Naive thymus-derived CD4-positive, alpha-beta T cell (primary cell): Measurements from ENCODE around the gene GPHN. TPM values are rescaled to one million over a fixed set of nuclear protein-coding genes. Genes with fewer than 3 reads are reported as not detected.

Source experiments
- ATAC-seq: fragments of 150-1000 bp; cut with Tn5 transposase; 2 replicates; pipeline ENCODE4 v1.10.0; 2021; ENCODE audit warnings: mild to moderate bottlenecking, moderate library complexity
- CTCF ChIA-PET: fragments of 350-600 bp; sonication (Branson Sonifier 250); formaldehyde crosslinking; loops from one replicate; lab custom pipeline; 2021; ENCODE audit warnings: antibody characterized with exemption; lab: Charles Lee
- POLR2A ChIA-PET: fragments of 350-600 bp; sonication (Branson Sonifier 250); formaldehyde crosslinking; loops from one replicate; lab custom pipeline; 2021; ENCODE audit warnings: antibody characterized with exemption, inconsistent platforms; lab: Charles Lee
- DNase-seq, 9 donors: peaks; one replicate each; pipeline versions ENCODE4 v3.0.0 to v3.0.0-alpha.2; 2020 to 2022; ENCODE audit warnings: mixed read lengths in 1 of 9
- H3K27ac ChIP-seq: one replicate; pipeline ENCODE4 v1.7.0; 2013; ENCODE audit warnings: mild to moderate bottlenecking, low read depth, low read length, moderate library complexity
- H3K27me3 ChIP-seq, 2 donors: one replicate each; pipeline ENCODE4 v1.7.0; 2013; ENCODE audit warnings: low read length in 2 of 2, mild to moderate bottlenecking in 2 of 2, moderate library complexity in 2 of 2; ENCODE audit not compliant: control insufficient read depth in 2 of 2, insufficient read depth in 2 of 2
- H3K36me3 ChIP-seq, 3 experiments: 1 replicate in 2 of 3; 2 replicates in 1 of 3; pipeline ENCODE4 v1.7.0; 2013; ENCODE audit warnings: low read length in 3 of 3, mild to moderate bottlenecking in 3 of 3, moderate library complexity in 1 of 3; ENCODE audit not compliant: insufficient read depth in 3 of 3, control insufficient read depth in 2 of 3
- H3K4me1 ChIP-seq, 2 donors: one replicate each; pipeline ENCODE4 v1.7.0; 2013; ENCODE audit warnings: low read length in 2 of 2, mild to moderate bottlenecking in 2 of 2, moderate library complexity in 1 of 2; ENCODE audit not compliant: control insufficient read depth in 2 of 2, insufficient read depth in 2 of 2
- H3K4me3 ChIP-seq: 2 replicates; pipeline ENCODE4 v1.7.0; 2013; ENCODE audit warnings: mild to moderate bottlenecking, low read length
- H3K9me3 ChIP-seq, 3 experiments: 1 replicate in 2 of 3; 2 replicates in 1 of 3; pipeline ENCODE4 v1.7.0; 2013; ENCODE audit warnings: low read length in 3 of 3; ENCODE audit not compliant: control insufficient read depth in 2 of 3
- H3K27ac Mint-ChIP-seq, 9 donors: one replicate each; pipeline ENCODE4 v1.8.0; 2020 to 2022; ENCODE audit warnings: mixed read lengths in 9 of 9, mild to moderate bottlenecking in 8 of 9, moderate library complexity in 5 of 9, inconsistent platforms in 2 of 9
- H3K27me3 Mint-ChIP-seq, 5 donors: one replicate each; pipeline ENCODE4 v1.8.0; 2021 to 2022; ENCODE audit warnings: mixed read lengths in 5 of 5, mild to moderate bottlenecking in 1 of 5
- H3K36me3 Mint-ChIP-seq, 5 donors: one replicate each; pipeline ENCODE4 v1.8.0; 2020 to 2022; ENCODE audit warnings: mixed read lengths in 5 of 5, mild to moderate bottlenecking in 3 of 5, inconsistent platforms in 1 of 5
- H3K4me1 Mint-ChIP-seq, 7 donors: one replicate each; pipeline ENCODE4 v1.8.0; 2020 to 2022; ENCODE audit warnings: mixed read lengths in 7 of 7, mild to moderate bottlenecking in 3 of 7, inconsistent platforms in 1 of 7
- H3K4me3 Mint-ChIP-seq, 10 donors: one replicate each; pipeline ENCODE4 v1.8.0; 2020 to 2022; ENCODE audit warnings: mild to moderate bottlenecking in 10 of 10, mixed read lengths in 10 of 10, moderate library complexity in 6 of 10, inconsistent platforms in 2 of 10
- H3K9me3 Mint-ChIP-seq, 11 donors: one replicate each; pipeline ENCODE4 v1.8.0; 2020 to 2022; ENCODE audit warnings: mixed read lengths in 11 of 11, mild to moderate bottlenecking in 4 of 11, inconsistent platforms in 1 of 11, moderate library complexity in 1 of 11
- intact Hi-C, 2 donors: fragments of 100-400 bp; cut with micrococcal nuclease; formaldehyde crosslinking; loops; one replicate each; pipeline ENCODE4 v1.15.1; 2023
- polyA plus RNA-seq, 2 donors: library from polyadenylated mRNA; unstranded; fragments of 300-500 nt; fragmentation: Illumina TruSeq; gene quantifications; one replicate each; pipeline ENCODE4 v1.2.3, GENCODE V29; 2021
- total RNA-seq, 6 experiments: library from RNA in 5 of 6; stranded (reverse) in 5 of 6; gene quantifications; 1 replicate in 5 of 6; 2 replicates in 1 of 6; pipeline ENCODE4 v1.2.3 and lab custom pipeline; 2021 to 2026

Gene GPHN
- total and polyA plus RNA-seq, 7 experiments from 2014 or later, result 6.0 to 28.1 (median 14.3) TPM

DNA sequence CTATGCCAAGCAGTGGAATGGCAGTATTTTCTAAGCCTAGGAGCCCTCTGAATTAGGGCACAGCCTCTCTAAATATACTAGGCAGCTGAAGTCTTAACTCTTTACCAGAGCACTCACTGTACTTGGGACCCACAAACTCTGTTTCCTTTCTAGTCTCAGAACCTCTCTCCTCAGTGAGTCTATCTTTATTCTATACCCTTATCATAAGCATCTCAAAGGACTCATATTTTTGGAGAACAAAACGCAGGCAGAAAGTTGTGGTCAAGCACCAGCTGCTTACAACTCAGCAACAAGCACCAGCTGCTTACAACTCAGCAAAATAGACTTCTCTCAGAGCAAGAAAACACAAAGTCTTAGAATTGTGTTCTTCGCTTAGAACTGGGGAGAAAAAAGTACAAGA, 20.8 kb upstream of the GPHN start:
- H3K36me3 Mint-ChIP-seq, result peaks cover 0 to 26% (median 0%) of the 10 kb centered on the region in 5 donors
- intact Hi-C loops, result no loop called here
- ChIA-PET CTCF (no interaction called here), POLR2A (no interaction called here)
- no peaks in the 10 kb centered on the region for H3K4me1 ChIP-seq
- H3K4me3 Mint-ChIP-seq, result no peak overlapping the region
- H3K27me3 ChIP-seq, result no peaks in the 10 kb centered on the region
- no peaks in the 10 kb centered on the region for H3K36me3 ChIP-seq
- H3K27ac Mint-ChIP-seq, result no peak overlapping the region
- no peak overlapping the region for H3K27ac ChIP-seq
- H3K9me3 ChIP-seq, result no peaks in the 10 kb centered on the region
- DNase-seq (no peak), ATAC-seq (no peak)
- no peaks in the 10 kb centered on the region for H3K9me3 Mint-ChIP-seq
- no peak overlapping the region for H3K4me3 ChIP-seq
- H3K27me3 Mint-ChIP-seq, result no peaks in the 10 kb centered on the region
- H3K4me1 Mint-ChIP-seq, result no peaks in the 10 kb centered on the region

DNA sequence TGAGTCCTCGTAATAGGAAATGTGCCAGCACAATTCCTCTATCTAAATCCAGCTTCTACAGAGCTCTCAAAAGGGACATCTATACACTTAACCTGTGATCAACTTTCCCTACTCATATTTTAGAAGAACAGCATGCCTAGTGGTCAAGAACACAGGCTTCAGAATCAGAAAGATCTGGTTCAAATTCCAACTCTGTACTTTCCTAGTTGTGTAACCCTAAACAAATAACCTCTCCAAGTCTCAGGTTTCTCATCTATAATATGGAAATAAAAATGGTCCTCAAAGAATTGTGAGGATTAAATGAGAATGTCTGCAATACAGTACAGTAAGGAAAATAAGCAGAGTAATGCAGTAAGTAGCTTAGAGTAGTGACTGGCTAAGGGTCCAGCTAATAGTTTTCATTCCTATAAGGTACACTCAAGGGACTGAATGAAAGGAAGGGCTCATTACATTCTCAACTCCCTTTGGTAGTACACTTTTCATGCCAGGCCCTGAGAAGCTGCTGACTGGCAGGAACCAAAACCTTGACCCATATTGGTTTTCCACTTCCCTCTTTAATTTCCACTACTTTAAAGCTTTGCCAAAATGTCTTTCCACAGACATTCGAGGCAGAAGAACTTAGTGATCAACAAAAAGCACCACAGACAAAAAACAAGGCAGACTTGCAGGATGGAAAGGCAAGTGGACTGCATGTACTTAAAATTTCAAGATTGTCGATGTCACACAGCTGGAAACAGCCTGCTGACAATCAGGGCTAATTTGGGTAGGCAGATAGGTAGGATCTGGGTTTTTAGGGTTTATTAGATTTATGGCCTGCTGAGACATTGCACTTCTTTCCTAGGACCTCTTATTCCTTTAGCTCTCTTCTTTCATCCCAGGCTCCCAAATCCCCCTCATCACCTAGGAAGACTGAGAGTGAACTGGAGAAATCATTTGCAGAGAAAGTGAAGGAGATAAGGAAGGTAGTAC, 17.5 kb upstream of the GPHN start:
- no peak overlapping the region for H3K4me3 ChIP-seq
- DNase-seq, result no peak
- H3K27me3 Mint-ChIP-seq, result no peaks in the 10 kb centered on the region
- no peaks in the 10 kb centered on the region for H3K36me3 ChIP-seq
- H3K4me3 Mint-ChIP-seq, result no peak overlapping the region
- no peak overlapping the region for H3K27ac Mint-ChIP-seq
- no peaks in the 10 kb centered on the region for H3K27me3 ChIP-seq
- POLR2A ChIA-PET, result no interaction called here
- H3K9me3 ChIP-seq, result no peaks in the 10 kb centered on the region
- intact Hi-C loops, result loop anchor here in 1 of 2 donors (5.0 kb wide), 1 partner anchor 62 kb away; no protein-coding TSS in a partner anchor
- no peaks in the 10 kb centered on the region for H3K4me1 ChIP-seq
- peaks cover 0 to 16% (median 0%) of the 10 kb centered on the region in 5 donors for H3K36me3 Mint-ChIP-seq
- no peaks in the 10 kb centered on the region for H3K9me3 Mint-ChIP-seq
- no peak overlapping the region for H3K27ac ChIP-seq
- CTCF ChIA-PET, result interaction anchor here (0.6 kb wide), 1 partner anchor 87 kb away, joined by 3 read pairs; no protein-coding TSS in a partner anchor
- ATAC-seq, result no peak
- peaks cover 0 to 3% (median 1%) of the 10 kb centered on the region in 7 donors for H3K4me1 Mint-ChIP-seq

DNA sequence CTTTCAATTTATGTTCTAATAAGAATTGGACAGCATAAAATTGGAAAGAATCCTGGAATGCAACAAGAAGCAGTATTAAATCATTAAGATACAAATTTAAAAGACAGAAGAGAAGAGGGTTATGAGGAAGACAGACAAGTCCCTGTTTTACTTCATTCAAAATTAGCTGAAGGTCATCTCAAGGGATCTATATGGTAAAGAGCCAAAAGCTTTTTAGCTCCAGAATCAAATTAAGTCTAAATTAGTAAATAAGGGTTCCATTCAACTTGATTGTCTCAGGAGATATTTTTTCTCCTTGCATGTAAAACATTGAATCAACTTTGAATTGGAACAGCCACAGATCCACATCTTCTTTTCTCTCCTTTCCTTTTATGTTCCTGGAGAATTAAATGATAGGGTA, 14.2 kb upstream of the GPHN start:
- ATAC-seq (no peak), DNase-seq (no peak)
- CTCF ChIA-PET, result no interaction called here
- Mint-ChIP-seq H3K4me3 (no peak overlapping the region), H3K27ac (no peak overlapping the region), H3K4me1 (peaks cover 8 to 29% (median 24%) of the 10 kb centered on the region in 7 donors), H3K9me3 (no peaks in the 10 kb centered on the region), H3K36me3 (peaks cover 0 to 6% (median 0%) of the 10 kb centered on the region in 5 donors), H3K27me3 (no peaks in the 10 kb centered on the region)
- Histone ChIP-seq H3K4me3 (no peak overlapping the region), H3K9me3 (no peaks in the 10 kb centered on the region), H3K27me3 (no peaks in the 10 kb centered on the region), H3K27ac (no peak overlapping the region), H3K36me3 (no peaks in the 10 kb centered on the region), H3K4me1 (peaks cover 0 to 10% of the 10 kb centered on the region in 2 donors)
- intact Hi-C loops, result loop anchor here in 1 of 2 donors (2.0 to 5.0 kb wide), 2 partner anchors 59 to 253 kb away; no protein-coding TSS in a partner anchor
- POLR2A ChIA-PET, result no interaction called here

DNA sequence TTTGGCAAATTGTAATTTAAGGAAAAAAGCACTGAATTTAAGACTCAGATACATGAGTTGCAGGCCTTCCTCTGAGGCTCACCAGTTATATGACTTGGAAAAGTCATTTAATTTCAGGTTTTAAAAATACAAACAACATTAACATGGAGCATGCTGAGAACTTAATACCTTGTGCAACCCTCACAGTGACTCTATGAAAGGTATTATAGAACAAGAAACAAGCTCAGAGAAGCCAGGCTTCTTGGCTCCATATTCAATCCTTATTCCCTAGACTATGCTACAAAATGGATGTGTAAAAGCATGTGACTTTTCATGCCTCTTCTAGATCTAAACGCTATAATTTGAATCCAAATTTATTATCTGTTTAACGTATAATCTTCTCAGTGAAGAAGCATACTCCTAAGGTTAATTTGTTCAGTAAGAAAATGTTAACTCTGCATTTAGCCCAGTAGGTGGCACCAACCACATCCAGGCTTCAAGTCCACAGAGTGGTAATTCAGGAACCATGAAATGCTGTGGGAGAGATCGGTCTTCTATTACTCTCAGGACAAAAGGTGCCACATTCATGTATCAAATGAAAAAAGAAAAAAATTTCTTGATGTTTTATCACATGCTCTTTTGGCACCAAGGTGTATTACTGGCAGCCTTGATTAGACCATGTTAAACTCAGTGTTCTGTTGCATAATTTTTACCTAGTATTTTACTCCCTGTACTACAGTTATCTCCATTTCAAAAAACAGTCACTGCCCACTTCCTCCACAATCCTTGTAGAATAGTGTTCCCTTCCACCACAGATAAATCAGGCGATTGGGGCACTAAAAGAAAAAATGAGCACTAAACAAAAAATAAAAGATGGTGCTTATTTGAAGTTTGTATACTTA, 12.5 kb upstream of the GPHN start:
- ChIA-PET CTCF (interaction anchor here (0.6 to 0.7 kb wide), 2 partner anchors 168 to 640 kb away, joined by 3 to 4 read pairs; no protein-coding TSS in a partner anchor), POLR2A (no interaction called here)
- intact Hi-C loops, result loop anchor here (1.0 to 5.0 kb wide), 12 partner anchors 13 to 1207 kb away; partner anchors contain the start of genes GPHN (in 1 of the 2) and RDH12 (in 1 of the 2)
- H3K36me3 ChIP-seq, result no peaks in the 10 kb centered on the region
- ATAC-seq (peak; percentile 83), DNase-seq (peak in 7 of 9 donors; percentile 11 to 44 (median 27))
- peak overlapping the region in 7 of 10 donors; percentile 6 to 67 (median 14) for H3K4me3 Mint-ChIP-seq
- no peaks in the 10 kb centered on the region for H3K27me3 ChIP-seq
- no peaks in the 10 kb centered on the region for H3K9me3 Mint-ChIP-seq
- H3K27me3 Mint-ChIP-seq, result no peaks in the 10 kb centered on the region
- H3K4me3 ChIP-seq, result no peak overlapping the region
- peaks cover 8 to 29% (median 24%) of the 10 kb centered on the region in 7 donors for H3K4me1 Mint-ChIP-seq
- H3K4me1 ChIP-seq, result peaks cover 0 to 10% of the 10 kb centered on the region in 2 donors
- no peak overlapping the region for H3K27ac ChIP-seq
- peak overlapping the region in 2 of 9 donors; percentile 11 to 53 for H3K27ac Mint-ChIP-seq
- H3K9me3 ChIP-seq, result no peaks in the 10 kb centered on the region
- no peaks in the 10 kb centered on the region for H3K36me3 Mint-ChIP-seq

DNA sequence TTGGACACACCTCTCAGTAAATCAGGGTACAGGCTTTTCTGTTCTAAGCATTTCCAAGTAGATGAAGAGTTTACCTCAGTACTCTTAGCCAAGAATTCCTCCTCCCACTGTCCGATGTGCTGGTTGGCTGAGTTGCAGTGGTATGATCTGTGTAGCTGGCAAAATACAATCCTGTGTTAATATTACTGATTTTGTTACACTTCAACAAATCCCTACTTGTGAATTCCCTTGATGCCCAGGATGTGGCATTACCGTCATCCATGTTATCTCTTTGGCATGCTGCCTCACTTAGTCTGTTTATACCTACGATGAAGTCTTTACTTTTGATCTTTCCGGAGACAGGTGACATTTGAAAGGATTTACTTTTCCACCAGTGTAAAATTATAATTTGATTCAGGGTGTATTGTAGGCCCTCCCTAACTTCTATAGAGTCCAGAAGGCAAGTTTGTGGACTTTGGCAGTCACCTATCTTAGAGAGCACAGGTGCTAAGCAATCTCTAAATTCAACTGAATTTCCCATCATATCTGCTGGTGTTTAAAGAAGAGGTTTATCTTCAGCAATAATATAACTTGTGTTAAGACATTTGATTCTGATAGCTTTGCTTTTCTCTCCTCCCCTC, 11.6 kb upstream of the GPHN start:
- Mint-ChIP-seq H3K4me1 (peaks cover 8 to 29% (median 24%) of the 10 kb centered on the region in 7 donors), H3K4me3 (peak overlapping the region in 6 of 10 donors; percentile 41 to 84 (median 50)), H3K36me3 (no peaks in the 10 kb centered on the region), H3K27ac (peak overlapping the region in 6 of 9 donors; percentile 13 to 73 (median 43)), H3K9me3 (no peaks in the 10 kb centered on the region), H3K27me3 (no peaks in the 10 kb centered on the region)
- H3K27me3 ChIP-seq, result no peaks in the 10 kb centered on the region
- POLR2A ChIA-PET, result interaction anchor here (0.6 to 2.1 kb wide), 3 partner anchors 10 to 12 kb away, joined by 3 to 14 read pairs (median 10); partner anchors contain the start of genes CCDC196 and GPHN
- CTCF ChIA-PET, result interaction anchor here (0.5 to 2.1 kb wide), 5 partner anchors 53 to 1207 kb away, joined by 3 to 10 read pairs (median 3); no protein-coding TSS in a partner anchor
- peaks cover 0 to 10% of the 10 kb centered on the region in 2 donors for H3K4me1 ChIP-seq
- H3K36me3 ChIP-seq, result no peaks in the 10 kb centered on the region
- ATAC-seq (no peak), DNase-seq (no peak)
- H3K9me3 ChIP-seq, result no peaks in the 10 kb centered on the region
- no peak overlapping the region for H3K4me3 ChIP-seq
- no peak overlapping the region for H3K27ac ChIP-seq
- intact Hi-C loops, result loop anchor here (2.0 to 5.0 kb wide), 3 partner anchors 167 to 1206 kb away; partner anchors contain the start of gene RDH12 (in 1 of the 2)
